Endothelial cell of umbilical vein (primary cell): ENCODE measurements around the gene C2CD5. TPM values are rescaled to one million over a fixed set of nuclear protein-coding genes. Genes with fewer than 3 reads are reported as not detected.

Experiments used
- BruUV-seq: library from RNA; stranded (reverse); fragments of 400-500 nt; replicated peaks from 2 replicates; lab custom pipeline; 2021; lab: Mats Ljungman, UMichigan
- CTCF ChIA-PET: fragments of 300-600, 350-600 bp; sonication (Branson Sonifier 250); formaldehyde crosslinking; loops from one replicate; lab custom pipeline; 2021; ENCODE audit warnings: antibody characterized with exemption, inconsistent platforms; lab: Charles Lee
- POLR2A ChIA-PET: fragments of 300-600, 350-600 bp; sonication (Branson Sonifier 250); formaldehyde crosslinking; loops from one replicate; lab custom pipeline; 2021; ENCODE audit warnings: antibody characterized with exemption, inconsistent platforms; lab: Charles Lee
- DNase-seq: peaks from one replicate; pipeline ENCODE4 v3.0.0-alpha.2; 2011; ENCODE audit warnings: low read depth, low spot score
- FAIRE-seq: peaks from 2 replicates; lab custom pipeline; 2011; peaks lifted over from hg19 to GRCh38; lab: Jason Lieb, UNC
- H2AFZ ChIP-seq: 2 replicates; pipeline ENCODE4 v1.6.0; 2012; ENCODE audit warnings: low read depth, low read length, control low read depth, inconsistent platforms
- H3K27ac ChIP-seq: 2 replicates; pipeline ENCODE4 v1.5.1; 2011; ENCODE audit warnings: low read depth, mild to moderate bottlenecking, control low read depth, low read length, moderate library complexity; ENCODE audit not compliant: insufficient read depth
- H3K27me3 ChIP-seq, 2 experiments: 2 replicates each; pipeline versions ENCODE4 v1.6.0 to v1.6.1; 2011; ENCODE audit warnings: low read length in 2 of 2, mixed read lengths in 1 of 2; ENCODE audit not compliant: control insufficient read depth in 2 of 2, insufficient read depth in 2 of 2
- H3K36me3 ChIP-seq, 2 experiments: 2 replicates in 1 of 2; 3 replicates in 1 of 2; pipeline ENCODE4 v1.5.1; 2011; ENCODE audit warnings: low read length in 2 of 2, mild to moderate bottlenecking in 1 of 2, moderate library complexity in 1 of 2; ENCODE audit not compliant: control insufficient read depth in 2 of 2, insufficient read depth in 2 of 2; ENCODE audit errors: extremely low read depth in 1 of 2
- H3K4me1 ChIP-seq: 3 replicates; pipeline ENCODE4 v1.5.1; 2011; ENCODE audit warnings: mild to moderate bottlenecking, low read length; ENCODE audit not compliant: control insufficient read depth, insufficient read depth; ENCODE audit errors: extremely low read depth
- H3K4me2 ChIP-seq: 2 replicates; pipeline ENCODE4 v1.6.1; 2011; ENCODE audit warnings: low read length, control low read depth, mixed read lengths; ENCODE audit not compliant: insufficient read depth
- H3K4me3 ChIP-seq, 3 experiments: fragments of 200-600 bp in 1 of 3; sonication (generic), shearing (Covaris generic) in 1 of 3; replicated peaks in 1 of 3; 2 replicates each; pipeline ENCODE4 v1.5.1; 2011 to 2016; ENCODE audit warnings: control low read depth in 3 of 3, low read length in 3 of 3, mild to moderate bottlenecking in 2 of 3, inconsistent platforms in 1 of 3, low read depth in 1 of 3, moderate library complexity in 1 of 3; ENCODE audit not compliant: insufficient read depth in 1 of 3
- H3K79me2 ChIP-seq: 2 replicates; pipeline ENCODE4 v1.6.0; 2012; ENCODE audit warnings: low read length, inconsistent platforms; ENCODE audit not compliant: control insufficient read depth, insufficient read depth
- H3K9ac ChIP-seq: replicated peaks from 2 replicates; pipeline ENCODE3; 2011; ENCODE audit warnings: low read length, control low read depth; ENCODE audit not compliant: insufficient read depth; ENCODE audit errors: extremely low read depth
- H3K9me1 ChIP-seq: replicated peaks from 3 replicates; pipeline ENCODE4 v1.6.0; 2011; ENCODE audit warnings: mild to moderate bottlenecking, low read length; ENCODE audit not compliant: control insufficient read depth, insufficient read depth; ENCODE audit errors: extremely low read depth
- H3K9me3 ChIP-seq: replicated peaks from 2 replicates; pipeline ENCODE4 v1.5.1; 2012; ENCODE audit warnings: low read length, inconsistent platforms; ENCODE audit not compliant: control insufficient read depth, insufficient read depth
- H4K20me1 ChIP-seq: replicated peaks from 2 replicates; pipeline ENCODE3; 2011; ENCODE audit warnings: mild to moderate bottlenecking, low read length; ENCODE audit not compliant: control insufficient read depth, insufficient read depth; ENCODE audit errors: extremely low read depth
- EZH2 ChIP-seq: IDR thresholded peaks from 2 replicates; pipeline ENCODE4 v1.6.1; 2012; ENCODE audit warnings: borderline replicate concordance, low read depth, mild to moderate bottlenecking, moderate library complexity, low read length, inconsistent platforms; ENCODE audit not compliant: severe bottlenecking
- FOS ChIP-seq: IDR thresholded peaks from 2 replicates; pipeline ENCODE4 v1.6.1; 2011; ENCODE audit warnings: mild to moderate bottlenecking, low read length, moderate library complexity, borderline replicate concordance; ENCODE audit not compliant: insufficient read depth
- GATA2 ChIP-seq: IDR thresholded peaks from 2 replicates; pipeline ENCODE4 v1.7.0; 2011; ENCODE audit warnings: low read depth, mild to moderate bottlenecking, moderate library complexity, mixed read lengths, low read length; ENCODE audit not compliant: insufficient read length, insufficient read depth
- JUN ChIP-seq: IDR thresholded peaks from 2 replicates; pipeline ENCODE4 v1.6.1; 2011; ENCODE audit warnings: borderline replicate concordance, low read depth; ENCODE audit not compliant: insufficient read length, insufficient read depth
- MYC ChIP-seq: IDR thresholded peaks from one replicate; pipeline ENCODE4 v1.6.1; 2011; ENCODE audit warnings: mild to moderate bottlenecking, low read depth, low read length
- POLR2A ChIP-seq: IDR thresholded peaks from 2 replicates; pipeline ENCODE4 v1.6.1; 2012; ENCODE audit warnings: low read depth, mild to moderate bottlenecking, control low read depth, low read length
- POLR2AphosphoS5 ChIP-seq: IDR thresholded peaks from 2 replicates; pipeline ENCODE4 v1.6.1; 2012; ENCODE audit warnings: low read depth, mild to moderate bottlenecking, control low read depth, low read length, moderate library complexity; ENCODE audit not compliant: insufficient read depth
- dilution Hi-C: fragments of 300-500 bp; cut with MboI; formaldehyde crosslinking; loops from one replicate; pipeline ENCODE4 v1.15.0; 2019; ENCODE audit warnings: low sequenced_read_pairs; ENCODE audit not compliant: extremely low pct_ligation_motif_present
- intact Hi-C: fragments of 100-400 bp; cut with micrococcal nuclease; formaldehyde crosslinking; loops from one replicate; pipeline ENCODE4 v1.10.0; 2022
- polyA plus RNA-seq, 4 experiments: library from polyadenylated mRNA; depleted of rRNA in 3 of 4; stranded (reverse) in 3 of 4; unstranded in 1 of 4; fragments of >200 nt; gene quantifications; 2 replicates each; pipeline versions ENCODE4 v1.2.1 to v1.2.3, GENCODE V29; 2011 to 2012; ENCODE audit warnings: missing spikeins in 1 of 4
- total RNA-seq: library from RNA; stranded (reverse); gene quantifications from 2 replicates; pipeline ENCODE4 v1.2.3, GENCODE V29; 2021
- TF ChIP-seq, protein P1 (sequence below): IDR thresholded peaks from 2 replicates; pipeline ENCODE4 v1.6.1; 2011; ENCODE audit not compliant: insufficient read depth, insufficient read length
- TF ChIP-seq, protein P2 (sequence below), 2 donors: IDR thresholded peaks; 1 replicate in 1 of 2; 2 replicates in 1 of 2; pipeline ENCODE4 v1.5.1; 2011; ENCODE audit warnings: low read length in 2 of 2, mild to moderate bottlenecking in 2 of 2, moderate library complexity in 2 of 2, control low read depth in 1 of 2, inconsistent platforms in 1 of 2, low read depth in 1 of 2; ENCODE audit not compliant: insufficient read depth in 1 of 2; ENCODE audit errors: extremely low read depth in 1 of 2

The C2CD5 gene
- total and polyA plus RNA-seq, 2 donors (not counting 3 experiments of a cell fraction or from before 2014, with no cell fraction given) = 12.9 to 32.9 TPM

DNA sequence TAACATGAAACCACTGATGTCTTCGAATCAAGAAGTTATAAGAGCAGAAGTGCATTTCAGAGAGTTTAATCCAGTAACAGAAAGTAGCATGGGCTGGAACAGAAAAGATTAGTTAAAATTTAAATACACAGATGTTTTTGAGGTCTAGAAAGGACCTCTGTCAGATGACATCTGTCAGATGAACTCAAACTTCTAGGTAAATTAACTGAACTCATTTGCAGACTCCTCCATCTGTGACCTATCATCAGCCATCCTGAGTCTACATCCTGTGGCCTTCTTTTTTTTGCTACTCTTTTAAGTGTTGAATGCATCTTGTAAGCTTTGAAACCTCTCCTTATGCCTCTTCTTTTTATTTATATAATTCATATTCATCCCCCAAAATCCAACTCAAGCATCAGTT is 53.3 kb downstream of the C2CD5 start:
- intact Hi-C loops (no loop called here), dilution Hi-C loops (no loop called here)
- Histone ChIP-seq H3K27me3 (no peaks in the 10 kb centered on the region), H3K9me1 (no peaks in the 10 kb centered on the region), H3K27ac (no peak overlapping the region), H3K36me3 (no peaks in the 10 kb centered on the region), H3K4me3 (no peak overlapping the region), H3K79me2 (no peaks in the 10 kb centered on the region), H2AFZ (no peak overlapping the region), H3K9ac (no peak overlapping the region), H3K4me1 (no peaks in the 10 kb centered on the region), H3K9me3 (no peaks in the 10 kb centered on the region), H4K20me1 (no peaks in the 10 kb centered on the region), H3K4me2 (no peak overlapping the region)
- FAIRE-seq = no peak
- POLR2A ChIA-PET = no interaction called here
- TF ChIP-seq POLR2AphosphoS5 = no peak
- TF ChIP-seq POLR2A = no peak
- no peak for TF ChIP-seq JUN
- TF ChIP-seq, protein P1, sequence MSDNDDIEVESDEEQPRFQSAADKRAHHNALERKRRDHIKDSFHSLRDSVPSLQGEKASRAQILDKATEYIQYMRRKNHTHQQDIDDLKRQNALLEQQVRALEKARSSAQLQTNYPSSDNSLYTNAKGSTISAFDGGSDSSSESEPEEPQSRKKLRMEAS = no peak
- no peak for TF ChIP-seq MYC
- no peak for TF ChIP-seq FOS
- no peak for TF ChIP-seq EZH2
- TF ChIP-seq, protein P2, sequence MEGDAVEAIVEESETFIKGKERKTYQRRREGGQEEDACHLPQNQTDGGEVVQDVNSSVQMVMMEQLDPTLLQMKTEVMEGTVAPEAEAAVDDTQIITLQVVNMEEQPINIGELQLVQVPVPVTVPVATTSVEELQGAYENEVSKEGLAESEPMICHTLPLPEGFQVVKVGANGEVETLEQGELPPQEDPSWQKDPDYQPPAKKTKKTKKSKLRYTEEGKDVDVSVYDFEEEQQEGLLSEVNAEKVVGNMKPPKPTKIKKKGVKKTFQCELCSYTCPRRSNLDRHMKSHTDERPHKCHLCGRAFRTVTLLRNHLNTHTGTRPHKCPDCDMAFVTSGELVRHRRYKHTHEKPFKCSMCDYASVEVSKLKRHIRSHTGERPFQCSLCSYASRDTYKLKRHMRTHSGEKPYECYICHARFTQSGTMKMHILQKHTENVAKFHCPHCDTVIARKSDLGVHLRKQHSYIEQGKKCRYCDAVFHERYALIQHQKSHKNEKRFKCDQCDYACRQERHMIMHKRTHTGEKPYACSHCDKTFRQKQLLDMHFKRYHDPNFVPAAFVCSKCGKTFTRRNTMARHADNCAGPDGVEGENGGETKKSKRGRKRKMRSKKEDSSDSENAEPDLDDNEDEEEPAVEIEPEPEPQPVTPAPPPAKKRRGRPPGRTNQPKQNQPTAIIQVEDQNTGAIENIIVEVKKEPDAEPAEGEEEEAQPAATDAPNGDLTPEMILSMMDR (IDR thresholded peaks at IDR 0.05; ENCODE audit: extremely low read depth in 1 of 2, insufficient read depth in 1 of 2, low read depth in 1 of 2, low read length in 2 of 2) = no peak
- TF ChIP-seq GATA2 = no peak
- DNase-seq = no peak
- CTCF ChIA-PET = interaction anchor here (0.6 to 1.1 kb wide), 3 partner anchors 31 to 100 kb away, joined by 3 read pairs; no protein-coding TSS in a partner anchor
- BruUV-seq = no TSS peak
